Epithelial cell of esophagus (primary cell): ENCODE data around the gene TBC1D22B.
A peak's percentile ranks its signal among the peaks of the same experiment; 100 is the strongest.

Source experiments
- DNase-seq: peaks from one replicate; pipeline ENCODE4 v3.0.0; 2010; ENCODE audit warnings: low read depth
- H3K4me3 ChIP-seq: 2 replicates; pipeline ENCODE4 v1.5.1; 2011; ENCODE audit warnings: mild to moderate bottlenecking, low read length, control low read depth
- TF ChIP-seq, protein P1 (sequence below): IDR thresholded peaks from 2 replicates; pipeline ENCODE4 v1.5.1; 2011; ENCODE audit warnings: low read depth, mild to moderate bottlenecking, low read length, control low read depth, inconsistent platforms; ENCODE audit not compliant: insufficient read depth; ENCODE audit errors: missing control alignments

The TBC1D22B gene

DNA sequence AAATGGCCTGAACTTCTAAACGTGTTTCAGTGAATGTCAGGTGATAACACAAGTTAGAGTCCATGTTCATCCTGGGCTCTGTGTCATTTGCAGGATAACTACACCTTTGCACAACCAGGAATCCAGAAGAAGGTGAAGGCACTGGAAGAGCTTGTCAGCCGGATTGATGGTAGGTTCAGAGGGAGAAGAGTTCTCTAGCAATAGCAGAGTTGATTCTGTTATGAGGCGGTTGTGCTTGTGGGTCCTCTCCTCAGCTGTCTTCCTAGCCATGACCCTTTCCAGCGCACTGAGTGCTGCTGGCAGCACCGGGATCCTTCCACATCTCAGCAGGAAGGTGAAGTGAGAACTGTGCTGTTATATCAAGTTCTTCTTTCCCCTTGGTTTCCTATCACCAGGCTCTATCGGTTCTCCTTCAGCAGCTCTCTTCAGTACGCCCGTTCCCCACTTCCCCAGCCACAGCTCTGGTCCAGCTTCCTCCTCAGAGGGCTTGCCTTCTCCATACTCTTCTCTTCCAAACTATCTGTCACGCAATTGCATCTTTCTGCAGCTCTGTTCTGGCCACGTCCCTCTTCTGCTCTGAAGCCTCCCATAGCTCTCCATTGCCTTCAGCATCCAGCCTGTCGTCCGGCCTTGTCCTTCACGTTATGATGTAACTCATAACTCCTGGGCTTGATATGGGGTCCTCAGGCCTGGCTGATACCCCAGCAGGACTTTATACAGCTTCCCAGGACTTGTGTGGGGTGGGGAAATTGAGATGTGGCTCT is 56.3 kb downstream of the TBC1D22B start:
- H3K4me3 ChIP-seq: no peak overlapping the region
- no peak for DNase-seq
- TF ChIP-seq, protein P1, sequence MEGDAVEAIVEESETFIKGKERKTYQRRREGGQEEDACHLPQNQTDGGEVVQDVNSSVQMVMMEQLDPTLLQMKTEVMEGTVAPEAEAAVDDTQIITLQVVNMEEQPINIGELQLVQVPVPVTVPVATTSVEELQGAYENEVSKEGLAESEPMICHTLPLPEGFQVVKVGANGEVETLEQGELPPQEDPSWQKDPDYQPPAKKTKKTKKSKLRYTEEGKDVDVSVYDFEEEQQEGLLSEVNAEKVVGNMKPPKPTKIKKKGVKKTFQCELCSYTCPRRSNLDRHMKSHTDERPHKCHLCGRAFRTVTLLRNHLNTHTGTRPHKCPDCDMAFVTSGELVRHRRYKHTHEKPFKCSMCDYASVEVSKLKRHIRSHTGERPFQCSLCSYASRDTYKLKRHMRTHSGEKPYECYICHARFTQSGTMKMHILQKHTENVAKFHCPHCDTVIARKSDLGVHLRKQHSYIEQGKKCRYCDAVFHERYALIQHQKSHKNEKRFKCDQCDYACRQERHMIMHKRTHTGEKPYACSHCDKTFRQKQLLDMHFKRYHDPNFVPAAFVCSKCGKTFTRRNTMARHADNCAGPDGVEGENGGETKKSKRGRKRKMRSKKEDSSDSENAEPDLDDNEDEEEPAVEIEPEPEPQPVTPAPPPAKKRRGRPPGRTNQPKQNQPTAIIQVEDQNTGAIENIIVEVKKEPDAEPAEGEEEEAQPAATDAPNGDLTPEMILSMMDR: no peak

DNA sequence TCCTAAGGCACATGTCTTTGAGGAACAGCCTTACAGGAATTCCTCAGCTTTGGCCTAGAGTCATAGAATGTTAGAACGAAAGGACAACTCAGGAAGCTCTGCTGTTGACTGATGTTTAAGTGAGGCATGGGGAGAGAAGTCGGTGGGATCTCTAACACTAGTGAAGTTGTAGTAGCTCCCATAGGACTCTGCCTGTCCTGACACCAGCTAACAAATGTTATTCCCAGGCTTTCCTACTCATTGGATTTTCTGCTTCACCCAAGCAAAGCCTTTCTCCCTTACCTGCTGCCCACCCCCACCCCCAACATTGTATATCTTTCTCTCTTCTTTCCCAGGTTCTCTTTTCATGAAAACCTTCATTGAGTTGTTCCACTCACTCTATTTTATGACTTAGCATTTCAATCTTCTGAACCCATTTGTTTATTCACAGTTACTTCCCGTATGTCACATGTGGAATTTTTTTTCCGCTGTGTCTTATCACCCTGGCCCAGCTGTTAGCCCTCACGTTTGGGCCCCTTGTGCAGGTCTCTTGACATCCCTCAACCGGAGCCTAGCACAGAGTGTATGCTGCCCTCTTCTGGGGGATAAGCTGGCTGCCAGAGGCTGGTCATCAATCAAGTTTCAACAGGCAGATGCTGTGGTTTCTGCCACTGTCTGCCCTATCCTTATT is 57.0 kb downstream of the TBC1D22B start:
- peak; percentile 82 for DNase-seq

DNA sequence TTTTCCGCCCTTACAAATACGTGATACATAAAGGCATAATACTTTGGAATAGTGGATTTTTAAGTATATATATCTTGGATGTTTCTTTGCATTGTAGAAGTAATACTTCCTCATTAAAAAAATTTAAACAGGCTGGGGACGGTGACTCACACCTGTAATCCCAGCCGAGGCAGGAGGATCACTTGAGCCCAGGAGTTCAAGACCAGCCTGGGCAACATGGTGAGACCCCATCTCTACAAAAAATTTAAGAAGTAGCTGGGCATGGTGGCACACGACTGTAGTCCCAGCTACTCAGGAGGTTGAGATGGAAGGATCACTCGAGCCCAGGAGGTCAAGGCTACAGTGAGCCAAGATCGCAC is 57.6 kb downstream of the TBC1D22B start:
- no peak overlapping the region for H3K4me3 ChIP-seq
- no peak for DNase-seq
- TF ChIP-seq, protein P1: no peak

More for the DNA sequence above, 57.0 kb downstream of the TBC1D22B start:
- TF ChIP-seq, protein P1: peak; percentile 81
- no peak overlapping the region for H3K4me3 ChIP-seq

DNA sequence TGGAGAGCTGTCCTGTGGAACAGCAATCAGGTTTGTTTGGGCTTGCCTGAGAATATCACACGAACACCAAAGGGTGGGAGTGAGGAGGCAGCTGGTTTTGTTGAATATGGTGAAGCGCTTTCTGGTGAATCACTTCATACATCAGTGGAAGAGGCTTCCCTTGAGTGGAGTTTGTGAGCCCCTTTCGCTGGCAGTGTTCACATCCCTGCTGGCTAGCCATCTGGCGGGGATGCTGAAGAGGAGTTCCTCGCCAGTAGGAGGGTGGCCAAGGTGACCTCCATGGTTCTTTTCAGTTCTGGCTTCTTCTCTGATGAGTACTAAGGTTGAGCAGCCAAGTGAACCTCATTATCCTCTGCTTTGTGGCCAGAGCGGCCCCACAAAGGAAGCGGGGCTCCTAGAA is 58.5 kb downstream of the TBC1D22B start:
- H3K4me3 ChIP-seq: no peak overlapping the region
- no peak for DNase-seq
- TF ChIP-seq, protein P1: no peak

DNA sequence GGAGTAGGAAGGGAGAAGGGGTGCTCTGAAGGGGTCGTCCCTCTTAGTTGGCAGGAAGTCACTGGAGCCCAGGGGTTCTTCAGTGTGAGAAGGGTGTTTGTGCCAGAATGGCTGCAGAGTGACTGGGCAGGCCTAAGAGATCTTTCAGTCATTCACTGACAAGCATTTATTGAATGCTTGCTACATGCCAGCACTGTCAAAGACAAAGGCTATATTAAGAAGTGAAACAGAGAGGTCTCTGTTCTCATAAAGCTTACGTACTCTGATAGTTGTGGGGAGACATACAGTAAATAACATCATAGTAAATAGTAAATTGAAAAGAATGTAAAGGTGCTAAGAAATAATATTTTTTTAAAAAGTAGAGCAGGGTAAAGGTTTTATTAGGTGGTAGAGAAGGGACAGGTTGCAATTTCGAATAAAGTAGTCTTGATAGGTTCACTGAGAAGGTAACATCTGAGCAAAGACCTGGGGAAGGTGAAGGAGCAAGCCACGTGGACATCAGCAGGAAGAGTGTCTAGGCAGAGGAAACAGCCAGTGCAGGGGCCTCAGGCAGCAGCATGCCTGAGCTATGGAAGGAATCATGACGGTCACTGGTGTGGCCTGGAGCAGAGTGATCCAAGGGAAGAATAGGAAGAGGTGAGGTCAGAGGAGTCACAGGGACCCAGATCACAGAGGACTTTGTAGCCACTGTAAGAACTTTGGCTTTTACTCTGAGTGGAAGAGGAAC is 59.9 kb downstream of the TBC1D22B start:
- no peak overlapping the region for H3K4me3 ChIP-seq
- TF ChIP-seq, protein P1: no peak
- DNase-seq: no peak

DNA sequence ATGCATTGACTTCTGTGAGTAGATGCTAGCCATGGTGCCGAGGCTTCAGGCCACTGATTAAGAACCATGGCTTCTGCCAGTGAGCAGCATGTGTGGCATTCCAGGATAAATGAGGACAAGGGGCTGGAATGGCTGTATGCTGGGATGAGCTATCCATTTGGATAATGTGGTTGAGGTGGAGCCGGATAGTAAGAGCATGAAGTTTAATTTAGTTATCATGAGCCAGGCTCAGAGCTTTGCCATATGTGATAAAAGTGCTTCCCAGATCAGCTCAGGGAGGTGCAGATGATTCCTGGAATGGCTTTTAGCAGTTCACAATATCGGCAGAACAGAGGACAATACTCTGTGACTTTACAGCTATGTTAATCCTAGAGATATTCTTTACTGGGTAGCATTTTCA is 61.6 kb downstream of the TBC1D22B start:
- TF ChIP-seq, protein P1: no peak
- no peak for DNase-seq

More for the DNA sequence above, 61.6 kb downstream of the TBC1D22B start:
- H3K4me3 ChIP-seq: no peak overlapping the region
